Activated naive CD8-positive, alpha-beta T cell treated with anti-CD3 and anti-CD28 coated beads, Interleukin-2, amount 50 U/mL, for 24 hours (primary cell): Measurements from ENCODE around the gene JPH4.

Experiments
- ATAC-seq: fragments of 150-1000 bp; cut with Tn5 transposase; one replicate; pipeline ENCODE4 v1.10.0; 2021
- DNase-seq: peaks from one replicate; pipeline ENCODE4 v3.0.0; 2021
- H3K27ac Mint-ChIP-seq: one replicate; pipeline ENCODE4 v1.8.0; 2021; ENCODE audit warnings: mild to moderate bottlenecking, mixed read lengths
- H3K27me3 Mint-ChIP-seq: one replicate; pipeline ENCODE4 v1.8.0; 2021; ENCODE audit warnings: mixed read lengths
- H3K36me3 Mint-ChIP-seq: one replicate; pipeline ENCODE4 v1.8.0; 2021; ENCODE audit warnings: low read depth, mixed read lengths
- H3K4me1 Mint-ChIP-seq: one replicate; pipeline ENCODE4 v1.8.0; 2021; ENCODE audit warnings: mixed read lengths
- H3K4me3 Mint-ChIP-seq: one replicate; pipeline ENCODE4 v1.8.0; 2021; ENCODE audit warnings: mild to moderate bottlenecking, moderate library complexity, mixed read lengths
- H3K9me3 Mint-ChIP-seq: one replicate; pipeline ENCODE4 v1.8.0; 2021; ENCODE audit warnings: mixed read lengths

Gene JPH4

DNA sequence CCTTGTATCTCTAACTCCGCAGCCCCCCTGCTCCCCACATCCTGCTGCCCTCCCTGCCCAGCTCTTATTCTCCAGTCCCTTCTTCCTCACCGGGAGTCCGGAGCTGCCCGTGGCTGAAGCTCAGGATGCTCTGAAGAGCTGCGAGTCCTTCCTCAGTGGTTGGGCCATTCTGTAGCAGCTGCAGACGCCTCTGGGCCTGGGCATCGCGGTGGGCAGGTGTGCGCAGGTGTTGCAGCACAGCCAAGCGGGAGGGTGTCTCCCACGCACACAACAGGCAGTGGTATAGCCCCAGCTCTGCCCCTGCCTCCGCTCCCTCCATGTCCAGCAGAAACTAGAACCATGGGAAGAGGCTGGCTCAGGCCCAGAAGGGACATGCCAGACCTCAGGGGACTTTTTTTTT is 47.2 kb downstream of the JPH4 start:
- DNase-seq (no peak), ATAC-seq (no peak)
- Mint-ChIP-seq H3K27me3 (no peaks in the 10 kb centered on the region), H3K9me3 (no peaks in the 10 kb centered on the region), H3K4me3 (no peak overlapping the region), H3K4me1 (no peaks in the 10 kb centered on the region), H3K36me3 (no peaks in the 10 kb centered on the region), H3K27ac (no peak overlapping the region)

GRCh38 chr14:23530375-23531055 is 48.1 kb downstream of the JPH4 start:
- no peak for DNase-seq
- H3K4me3 Mint-ChIP-seq, result no peak overlapping the region
- no peak overlapping the region for H3K27ac Mint-ChIP-seq
- no peak for ATAC-seq
- no peaks in the 10 kb centered on the region for H3K4me1 Mint-ChIP-seq
- no peaks in the 10 kb centered on the region for H3K9me3 Mint-ChIP-seq
- no peaks in the 10 kb centered on the region for H3K36me3 Mint-ChIP-seq
- H3K27me3 Mint-ChIP-seq, result no peaks in the 10 kb centered on the region

DNA sequence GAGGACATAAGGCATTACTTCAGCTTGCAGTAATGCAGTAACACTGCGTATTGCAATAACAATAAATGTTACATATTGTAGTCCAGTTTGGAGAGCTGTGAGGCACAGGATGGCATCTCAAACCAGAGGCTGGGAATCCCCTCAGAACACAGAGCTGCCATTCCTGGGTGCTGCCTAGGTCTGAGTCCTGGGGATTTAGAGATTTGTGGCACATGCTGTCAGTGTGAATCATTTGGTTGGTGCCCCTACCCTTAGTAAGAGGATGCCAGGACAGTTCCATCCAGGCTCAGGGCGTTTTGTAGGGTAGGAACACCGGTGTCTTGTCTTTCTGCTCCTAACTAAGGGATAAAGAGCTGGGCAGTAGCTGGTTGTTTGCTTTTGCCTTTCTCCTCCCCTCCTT is 49.6 kb downstream of the JPH4 start:
- no peaks in the 10 kb centered on the region for H3K36me3 Mint-ChIP-seq
- DNase-seq (no peak), ATAC-seq (no peak)
- H3K27ac Mint-ChIP-seq, result no peak overlapping the region
- H3K9me3 Mint-ChIP-seq, result no peaks in the 10 kb centered on the region
- H3K4me3 Mint-ChIP-seq, result no peak overlapping the region
- H3K27me3 Mint-ChIP-seq, result no peaks in the 10 kb centered on the region
- no peaks in the 10 kb centered on the region for H3K4me1 Mint-ChIP-seq

DNA sequence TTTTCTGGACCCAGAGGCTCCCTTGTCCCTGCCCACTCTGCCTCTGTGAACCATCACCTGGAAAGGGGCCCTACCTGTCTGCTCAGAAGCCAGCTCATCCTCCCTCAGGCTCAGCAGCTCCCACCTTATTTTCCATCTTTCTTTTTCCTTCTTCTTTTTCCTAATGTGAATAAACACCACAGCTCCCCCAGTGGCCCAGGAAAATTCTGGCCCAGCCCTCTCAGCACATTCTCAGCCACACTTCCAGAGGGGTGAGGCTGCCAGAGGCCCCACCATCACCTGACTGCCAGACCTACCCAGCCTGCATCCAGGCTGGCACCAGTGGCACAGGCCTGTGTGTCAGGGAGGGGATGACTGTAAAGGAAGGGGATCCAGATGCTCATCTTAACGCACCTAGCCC is 50.0 kb downstream of the JPH4 start:
- H3K36me3 Mint-ChIP-seq, result no peaks in the 10 kb centered on the region
- no peaks in the 10 kb centered on the region for H3K4me1 Mint-ChIP-seq
- DNase-seq (no peak), ATAC-seq (no peak)
- H3K9me3 Mint-ChIP-seq, result no peaks in the 10 kb centered on the region
- H3K4me3 Mint-ChIP-seq, result no peak overlapping the region
- no peak overlapping the region for H3K27ac Mint-ChIP-seq
- H3K27me3 Mint-ChIP-seq, result no peaks in the 10 kb centered on the region

- Mint-ChIP-seq H3K4me3 (no peak overlapping the region), H3K27me3 (no peaks in the 10 kb centered on the region), H3K9me3 (no peaks in the 10 kb centered on the region), H3K27ac (no peak overlapping the region), H3K4me1 (no peaks in the 10 kb centered on the region), H3K36me3 (no peaks in the 10 kb centered on the region)
- DNase-seq (no peak), ATAC-seq (no peak)
Observed at GRCh38 chr14:23525611-23526010, 53.0 kb downstream of the JPH4 start.

- no peaks in the 10 kb centered on the region for H3K36me3 Mint-ChIP-seq
- H3K4me1 Mint-ChIP-seq, result no peaks in the 10 kb centered on the region
- ATAC-seq (no peak), DNase-seq (no peak)
- H3K27me3 Mint-ChIP-seq, result no peaks in the 10 kb centered on the region
- no peak overlapping the region for H3K27ac Mint-ChIP-seq
- no peaks in the 10 kb centered on the region for H3K9me3 Mint-ChIP-seq
- no peak overlapping the region for H3K4me3 Mint-ChIP-seq
Observed at GRCh38 chr14:23524954-23525353, 53.6 kb downstream of the JPH4 start.

GRCh38 chr14:23523229-23524016 is 55.2 kb downstream of the JPH4 start:
- Mint-ChIP-seq H3K4me3 (no peak overlapping the region), H3K4me1 (no peaks in the 10 kb centered on the region), H3K9me3 (no peaks in the 10 kb centered on the region), H3K36me3 (no peaks in the 10 kb centered on the region), H3K27me3 (no peaks in the 10 kb centered on the region), H3K27ac (no peak overlapping the region)
- DNase-seq (no peak), ATAC-seq (no peak)

DNA sequence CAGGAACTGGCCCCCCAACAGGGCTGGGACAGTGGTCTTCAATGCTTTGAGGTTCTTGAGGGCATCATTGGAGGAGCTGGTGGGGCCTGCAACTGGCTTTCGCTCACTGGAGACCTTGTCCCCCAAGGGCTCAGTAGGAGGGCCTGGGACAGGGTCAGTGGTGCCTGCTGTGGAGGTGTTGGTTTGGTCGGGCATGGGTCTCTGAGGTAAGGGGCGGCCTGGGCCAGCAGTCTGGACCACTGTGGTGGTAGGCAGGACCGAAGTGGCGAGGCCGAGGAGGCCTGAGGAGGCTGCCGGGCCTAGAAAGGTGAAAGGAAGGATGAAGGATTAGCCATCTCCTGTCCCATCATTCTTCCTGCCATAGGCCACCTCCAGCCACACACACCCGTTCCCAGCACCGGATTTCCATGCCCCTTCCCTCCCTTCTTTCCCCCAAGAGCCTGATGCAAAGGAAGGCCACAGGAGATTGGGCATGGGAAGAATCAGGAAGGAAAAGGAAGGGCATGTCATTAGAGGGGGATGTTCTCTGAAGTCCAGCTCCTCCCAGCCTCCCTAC is 55.9 kb downstream of the JPH4 start:
- ATAC-seq (no peak), DNase-seq (no peak)
- Mint-ChIP-seq H3K36me3 (no peaks in the 10 kb centered on the region), H3K27me3 (no peaks in the 10 kb centered on the region), H3K27ac (no peak overlapping the region), H3K4me1 (no peaks in the 10 kb centered on the region), H3K4me3 (no peak overlapping the region), H3K9me3 (no peaks in the 10 kb centered on the region)

GRCh38 chr14:23521785-23522640 is 56.6 kb downstream of the JPH4 start:
- Mint-ChIP-seq H3K4me3 (no peak overlapping the region), H3K4me1 (no peaks in the 10 kb centered on the region), H3K36me3 (no peaks in the 10 kb centered on the region), H3K27ac (no peak overlapping the region), H3K27me3 (no peaks in the 10 kb centered on the region), H3K9me3 (no peaks in the 10 kb centered on the region)
- ATAC-seq (no peak), DNase-seq (no peak)

GRCh38 chr14:23520899-23521533 is 57.6 kb downstream of the JPH4 start:
- ATAC-seq (no peak), DNase-seq (no peak)
- H3K4me3 Mint-ChIP-seq, result no peak overlapping the region
- H3K9me3 Mint-ChIP-seq, result no peaks in the 10 kb centered on the region
- H3K27me3 Mint-ChIP-seq, result no peaks in the 10 kb centered on the region
- no peaks in the 10 kb centered on the region for H3K36me3 Mint-ChIP-seq
- H3K4me1 Mint-ChIP-seq, result no peaks in the 10 kb centered on the region
- H3K27ac Mint-ChIP-seq, result no peak overlapping the region

GRCh38 chr14:23518709-23519108 is 59.9 kb downstream of the JPH4 start:
- Mint-ChIP-seq H3K4me1 (no peaks in the 10 kb centered on the region), H3K9me3 (no peaks in the 10 kb centered on the region), H3K27ac (no peak overlapping the region), H3K27me3 (no peaks in the 10 kb centered on the region), H3K36me3 (no peaks in the 10 kb centered on the region), H3K4me3 (no peak overlapping the region)
- DNase-seq, result no peak
- no peak for ATAC-seq
